ENCODE measurements around the gene SPATA6L. TPM values are rescaled to one million over a fixed set of nuclear protein-coding genes. Genes with fewer than 3 reads are reported as not detected.
"Not testable (repeated sequence)": the region's sequence is repeated elsewhere in the genome, so short reads cannot be mapped to it uniquely, and the experiment has no call there.

Gene SPATA6L
- total RNA-seq, 1 donor from 2014 or later: not detected

DNA sequence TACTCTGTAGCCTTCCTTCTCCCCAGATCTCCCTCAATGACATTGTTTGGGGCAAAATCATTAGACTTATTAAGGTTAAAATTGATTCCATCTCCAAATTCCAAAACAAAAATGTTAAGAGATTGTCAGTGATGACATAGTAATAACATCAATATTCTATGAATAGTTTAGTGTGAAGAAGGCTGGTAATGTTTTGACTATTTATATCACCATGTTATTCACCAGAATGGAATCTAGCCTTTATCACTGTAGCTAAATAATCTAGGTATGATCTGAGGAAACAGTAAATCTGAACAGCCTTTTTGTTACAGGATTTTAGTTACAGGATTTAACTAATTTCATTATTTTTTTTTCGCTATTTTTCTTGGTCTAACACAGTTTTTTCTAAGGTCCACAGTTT, 5.1 kb downstream of the SPATA6L start:
- intact Hi-C loops (cut with DNase I): loop anchor here (5.0 to 10.0 kb wide), 4 partner anchors 326 to 1354 kb away; partner anchors contain the start of genes GLIS3, JAK2, PLGRKT and RANBP6
- TF ChIP-seq, protein P1, sequence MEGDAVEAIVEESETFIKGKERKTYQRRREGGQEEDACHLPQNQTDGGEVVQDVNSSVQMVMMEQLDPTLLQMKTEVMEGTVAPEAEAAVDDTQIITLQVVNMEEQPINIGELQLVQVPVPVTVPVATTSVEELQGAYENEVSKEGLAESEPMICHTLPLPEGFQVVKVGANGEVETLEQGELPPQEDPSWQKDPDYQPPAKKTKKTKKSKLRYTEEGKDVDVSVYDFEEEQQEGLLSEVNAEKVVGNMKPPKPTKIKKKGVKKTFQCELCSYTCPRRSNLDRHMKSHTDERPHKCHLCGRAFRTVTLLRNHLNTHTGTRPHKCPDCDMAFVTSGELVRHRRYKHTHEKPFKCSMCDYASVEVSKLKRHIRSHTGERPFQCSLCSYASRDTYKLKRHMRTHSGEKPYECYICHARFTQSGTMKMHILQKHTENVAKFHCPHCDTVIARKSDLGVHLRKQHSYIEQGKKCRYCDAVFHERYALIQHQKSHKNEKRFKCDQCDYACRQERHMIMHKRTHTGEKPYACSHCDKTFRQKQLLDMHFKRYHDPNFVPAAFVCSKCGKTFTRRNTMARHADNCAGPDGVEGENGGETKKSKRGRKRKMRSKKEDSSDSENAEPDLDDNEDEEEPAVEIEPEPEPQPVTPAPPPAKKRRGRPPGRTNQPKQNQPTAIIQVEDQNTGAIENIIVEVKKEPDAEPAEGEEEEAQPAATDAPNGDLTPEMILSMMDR (IDR thresholded peaks at IDR 0.05): no peak
- Histone ChIP-seq H3K9me3 (no peaks in the 10 kb centered on the region), H3K4me1 (peaks cover 7 to 16% of the 10 kb centered on the region in 2 donors), H3K36me3 (no peaks in the 10 kb centered on the region), H3K27ac (peak overlapping the region in 1 of 2 donors; percentile 87), H3K4me3 (peak overlapping the region; percentile 66 to 86), H3K27me3 (no peaks in the 10 kb centered on the region)
- no peak for DNase-seq (ENCODE audit: low spot score in 2 of 2)

DNA sequence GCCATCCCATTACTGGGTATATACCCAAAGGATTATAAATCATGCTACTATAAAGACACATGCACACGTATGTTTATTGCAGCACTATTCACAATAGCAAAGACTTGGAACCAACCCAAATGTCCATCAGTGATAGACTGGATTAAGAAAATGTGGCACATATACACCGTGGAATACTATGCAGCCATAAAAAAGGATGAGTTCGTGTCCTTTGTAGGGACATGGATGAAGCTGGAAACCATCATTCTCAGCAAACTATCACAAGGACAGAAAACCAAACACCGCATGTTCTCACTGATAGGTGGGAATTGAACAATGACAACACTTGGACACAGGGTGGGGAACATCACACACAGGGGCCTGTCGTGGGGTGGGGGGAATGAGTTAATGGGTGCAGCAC, 5.6 kb downstream of the SPATA6L start:
- intact Hi-C loops (cut with DNase I): loop anchor here (5.0 to 10.0 kb wide), 4 partner anchors 327 to 1354 kb away; partner anchors contain the start of genes GLIS3, JAK2, PLGRKT and RANBP6
- not testable (repeated sequence) for H3K9me3 ChIP-seq; H3K36me3 ChIP-seq; DNase-seq (ENCODE audit: low spot score in 2 of 2); H3K27ac ChIP-seq; H3K27me3 ChIP-seq; H3K4me3 ChIP-seq
- H3K4me1 ChIP-seq: peaks cover 7 to 16% of the 10 kb centered on the region in 2 donors

DNA sequence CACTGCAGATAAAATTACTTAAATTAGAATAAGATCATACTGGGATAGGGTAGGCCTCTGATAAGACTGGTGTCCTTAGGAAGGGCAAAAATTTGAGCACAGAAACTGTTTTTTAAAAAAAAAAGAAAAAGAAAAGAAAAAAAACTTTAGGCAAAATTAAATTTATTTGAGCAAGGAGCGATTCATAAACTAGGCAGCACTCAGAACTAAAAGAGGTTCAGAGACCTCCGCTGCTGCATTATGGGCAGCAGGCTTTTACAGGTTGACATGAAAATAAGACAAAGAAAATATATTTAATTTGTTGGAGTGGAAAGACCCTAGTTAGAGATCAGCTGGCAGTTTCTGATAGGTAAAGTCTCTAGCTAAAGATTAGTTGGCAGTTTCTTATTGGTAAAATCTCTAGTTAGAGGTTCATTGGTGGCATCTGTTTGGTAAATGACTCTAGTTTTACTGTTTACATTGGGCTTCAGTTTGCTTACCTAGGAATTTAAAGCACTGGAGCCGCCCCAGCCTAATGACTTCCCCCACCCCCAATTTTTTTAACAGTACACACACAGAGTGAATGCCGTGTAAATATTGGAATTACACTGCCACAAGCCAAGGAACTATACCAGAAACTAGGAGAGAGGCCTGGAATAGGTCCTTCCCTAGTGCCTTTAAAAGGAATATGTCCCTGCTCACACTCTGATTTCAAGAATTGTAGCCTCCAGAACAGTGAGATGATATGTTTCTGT, 8.7 kb downstream of the SPATA6L start:
- intact Hi-C loops (cut with DNase I): no loop called here
- no peaks in the 10 kb centered on the region for H3K9me3 ChIP-seq
- H3K27me3 ChIP-seq: no peaks in the 10 kb centered on the region
- H3K4me1 ChIP-seq: peaks cover 0 to 3% of the 10 kb centered on the region in 2 donors
- H3K27ac ChIP-seq: no peak overlapping the region
- TF ChIP-seq, protein P1 (IDR thresholded peaks at IDR 0.05): no peak
- no peak for DNase-seq (ENCODE audit: low spot score in 2 of 2)
- peaks cover 0 to 4% of the 10 kb centered on the region in 2 donors for H3K36me3 ChIP-seq
- no peak overlapping the region for H3K4me3 ChIP-seq

DNA sequence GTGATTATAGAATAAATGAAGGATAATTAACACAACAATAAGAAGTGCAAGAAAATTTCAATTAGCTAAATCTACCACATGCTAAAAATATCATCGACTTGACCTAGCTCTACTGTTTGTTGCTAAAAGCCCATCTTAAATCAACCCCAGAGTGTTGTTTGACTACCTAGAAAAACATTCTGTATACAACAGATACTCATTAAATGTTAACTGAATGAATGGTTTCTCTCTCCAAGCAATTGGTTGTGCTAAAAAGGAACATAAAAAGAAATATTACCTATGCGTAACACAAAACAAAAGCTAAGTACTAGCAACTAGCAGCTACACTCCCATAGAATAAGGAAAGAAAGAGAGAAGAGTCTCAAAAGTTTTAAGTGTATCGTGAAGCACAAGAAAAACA, 9.7 kb downstream of the SPATA6L start:
- Histone ChIP-seq H3K27ac (no peak overlapping the region), H3K4me3 (no peak overlapping the region), H3K36me3 (peaks cover 0 to 4% of the 10 kb centered on the region in 2 donors), H3K9me3 (no peaks in the 10 kb centered on the region), H3K4me1 (peaks cover 0 to 1% of the 10 kb centered on the region in 2 donors), H3K27me3 (no peaks in the 10 kb centered on the region)
- intact Hi-C loops (cut with DNase I): no loop called here
- DNase-seq (ENCODE audit: low spot score in 2 of 2): no peak
- TF ChIP-seq, protein P1 (IDR thresholded peaks at IDR 0.05): no peak

DNA sequence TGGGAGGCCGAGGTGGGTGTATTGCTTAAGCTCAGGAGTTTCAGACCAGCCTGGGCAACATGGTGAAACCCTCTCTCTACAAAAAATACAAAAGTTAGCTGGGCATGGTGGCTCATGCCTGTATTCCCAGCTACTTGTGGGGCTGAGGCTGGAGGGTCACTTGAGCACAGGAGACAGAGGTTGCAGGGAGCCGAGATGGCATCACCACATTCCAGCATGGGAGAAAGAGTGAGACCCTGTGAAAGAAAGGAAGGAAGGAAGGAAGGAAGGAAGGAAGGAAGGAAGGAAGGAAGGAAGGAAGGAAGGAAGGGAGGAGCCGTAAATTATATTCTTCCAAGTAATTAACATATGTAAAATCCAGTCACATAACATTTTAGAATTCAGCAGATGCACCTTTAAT, 10.1 kb downstream of the SPATA6L start:
- H3K4me3 ChIP-seq; intact Hi-C loops (cut with DNase I); DNase-seq (ENCODE audit: low spot score in 2 of 2); H3K4me1 ChIP-seq; H3K9me3 ChIP-seq; H3K36me3 ChIP-seq; H3K27me3 ChIP-seq; H3K27ac ChIP-seq: not testable (repeated sequence)

DNA sequence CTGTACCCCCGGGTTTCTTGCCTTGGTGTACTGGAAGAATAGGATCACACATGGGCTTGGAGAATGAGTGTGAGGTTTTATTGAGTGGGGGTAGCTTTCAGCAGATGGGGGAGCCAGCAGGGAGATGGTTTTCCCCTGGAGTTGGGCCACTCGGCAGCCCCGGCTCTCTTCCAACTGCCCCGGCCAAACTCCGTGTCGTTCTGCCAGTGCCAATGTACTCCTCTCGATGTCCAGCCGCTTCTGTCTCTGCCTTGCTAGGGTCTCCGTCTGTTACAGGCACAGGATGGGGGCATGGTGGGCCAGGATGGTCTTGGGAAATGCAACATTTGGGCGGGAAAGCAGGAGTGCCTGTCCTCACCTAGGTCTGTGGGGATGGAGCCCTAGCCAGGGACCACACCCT, 11.7 kb downstream of the SPATA6L start:
- no peak overlapping the region for H3K4me3 ChIP-seq
- no peaks in the 10 kb centered on the region for H3K4me1 ChIP-seq
- DNase-seq (ENCODE audit: low spot score in 2 of 2): no peak
- no peaks in the 10 kb centered on the region for H3K9me3 ChIP-seq
- intact Hi-C loops (cut with DNase I): no loop called here
- TF ChIP-seq, protein P1 (IDR thresholded peaks at IDR 0.05): no peak
- no peaks in the 10 kb centered on the region for H3K27me3 ChIP-seq
- no peak overlapping the region for H3K27ac ChIP-seq
- H3K36me3 ChIP-seq: peaks cover 0 to 4% of the 10 kb centered on the region in 2 donors
